ENCODE data around the gene NT5DC1.

DNA sequence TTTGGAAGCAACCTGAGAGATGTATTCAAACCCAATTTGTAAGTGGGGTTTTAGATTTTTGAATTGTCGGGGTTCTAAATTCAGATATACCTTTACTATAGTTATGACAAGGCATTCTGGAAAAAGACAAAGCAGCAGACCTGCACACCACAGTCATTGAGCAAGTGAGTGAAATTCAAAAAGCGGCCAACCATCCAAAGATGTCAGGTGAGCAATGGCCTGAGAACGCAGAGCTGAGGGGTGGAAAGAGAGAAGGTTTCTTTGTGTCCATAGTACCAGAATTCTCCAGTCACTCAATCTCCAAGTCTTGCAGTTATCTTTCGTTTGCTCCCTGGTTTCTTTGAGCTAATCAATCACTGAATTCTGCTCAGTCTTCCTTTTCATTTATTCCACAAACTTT is 38.2 kb upstream of the NT5DC1 start:
- TF ChIP-seq, protein P1, sequence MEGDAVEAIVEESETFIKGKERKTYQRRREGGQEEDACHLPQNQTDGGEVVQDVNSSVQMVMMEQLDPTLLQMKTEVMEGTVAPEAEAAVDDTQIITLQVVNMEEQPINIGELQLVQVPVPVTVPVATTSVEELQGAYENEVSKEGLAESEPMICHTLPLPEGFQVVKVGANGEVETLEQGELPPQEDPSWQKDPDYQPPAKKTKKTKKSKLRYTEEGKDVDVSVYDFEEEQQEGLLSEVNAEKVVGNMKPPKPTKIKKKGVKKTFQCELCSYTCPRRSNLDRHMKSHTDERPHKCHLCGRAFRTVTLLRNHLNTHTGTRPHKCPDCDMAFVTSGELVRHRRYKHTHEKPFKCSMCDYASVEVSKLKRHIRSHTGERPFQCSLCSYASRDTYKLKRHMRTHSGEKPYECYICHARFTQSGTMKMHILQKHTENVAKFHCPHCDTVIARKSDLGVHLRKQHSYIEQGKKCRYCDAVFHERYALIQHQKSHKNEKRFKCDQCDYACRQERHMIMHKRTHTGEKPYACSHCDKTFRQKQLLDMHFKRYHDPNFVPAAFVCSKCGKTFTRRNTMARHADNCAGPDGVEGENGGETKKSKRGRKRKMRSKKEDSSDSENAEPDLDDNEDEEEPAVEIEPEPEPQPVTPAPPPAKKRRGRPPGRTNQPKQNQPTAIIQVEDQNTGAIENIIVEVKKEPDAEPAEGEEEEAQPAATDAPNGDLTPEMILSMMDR (IDR thresholded peaks at IDR 0.05; ENCODE audit: insufficient read depth, low read length), result no peak
- TF ChIP-seq, protein P2, sequence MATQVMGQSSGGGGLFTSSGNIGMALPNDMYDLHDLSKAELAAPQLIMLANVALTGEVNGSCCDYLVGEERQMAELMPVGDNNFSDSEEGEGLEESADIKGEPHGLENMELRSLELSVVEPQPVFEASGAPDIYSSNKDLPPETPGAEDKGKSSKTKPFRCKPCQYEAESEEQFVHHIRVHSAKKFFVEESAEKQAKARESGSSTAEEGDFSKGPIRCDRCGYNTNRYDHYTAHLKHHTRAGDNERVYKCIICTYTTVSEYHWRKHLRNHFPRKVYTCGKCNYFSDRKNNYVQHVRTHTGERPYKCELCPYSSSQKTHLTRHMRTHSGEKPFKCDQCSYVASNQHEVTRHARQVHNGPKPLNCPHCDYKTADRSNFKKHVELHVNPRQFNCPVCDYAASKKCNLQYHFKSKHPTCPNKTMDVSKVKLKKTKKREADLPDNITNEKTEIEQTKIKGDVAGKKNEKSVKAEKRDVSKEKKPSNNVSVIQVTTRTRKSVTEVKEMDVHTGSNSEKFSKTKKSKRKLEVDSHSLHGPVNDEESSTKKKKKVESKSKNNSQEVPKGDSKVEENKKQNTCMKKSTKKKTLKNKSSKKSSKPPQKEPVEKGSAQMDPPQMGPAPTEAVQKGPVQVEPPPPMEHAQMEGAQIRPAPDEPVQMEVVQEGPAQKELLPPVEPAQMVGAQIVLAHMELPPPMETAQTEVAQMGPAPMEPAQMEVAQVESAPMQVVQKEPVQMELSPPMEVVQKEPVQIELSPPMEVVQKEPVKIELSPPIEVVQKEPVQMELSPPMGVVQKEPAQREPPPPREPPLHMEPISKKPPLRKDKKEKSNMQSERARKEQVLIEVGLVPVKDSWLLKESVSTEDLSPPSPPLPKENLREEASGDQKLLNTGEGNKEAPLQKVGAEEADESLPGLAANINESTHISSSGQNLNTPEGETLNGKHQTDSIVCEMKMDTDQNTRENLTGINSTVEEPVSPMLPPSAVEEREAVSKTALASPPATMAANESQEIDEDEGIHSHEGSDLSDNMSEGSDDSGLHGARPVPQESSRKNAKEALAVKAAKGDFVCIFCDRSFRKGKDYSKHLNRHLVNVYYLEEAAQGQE (IDR thresholded peaks at IDR 0.05; ENCODE audit: insufficient replicate concordance, low read depth), result no peak
- TF ChIP-seq POLR2AphosphoS5 (IDR thresholded peaks at IDR 0.05; ENCODE audit: low read depth) (no peak), GABPA (IDR thresholded peaks at IDR 0.05; ENCODE audit: low read depth) (no peak), SPI1 (IDR thresholded peaks at IDR 0.05; ENCODE audit: borderline replicate concordance, low read depth) (no peak)

All from HL-60 (cell line).